ENCODE data around the gene KLRG1.

The KLRG1 gene

DNA sequence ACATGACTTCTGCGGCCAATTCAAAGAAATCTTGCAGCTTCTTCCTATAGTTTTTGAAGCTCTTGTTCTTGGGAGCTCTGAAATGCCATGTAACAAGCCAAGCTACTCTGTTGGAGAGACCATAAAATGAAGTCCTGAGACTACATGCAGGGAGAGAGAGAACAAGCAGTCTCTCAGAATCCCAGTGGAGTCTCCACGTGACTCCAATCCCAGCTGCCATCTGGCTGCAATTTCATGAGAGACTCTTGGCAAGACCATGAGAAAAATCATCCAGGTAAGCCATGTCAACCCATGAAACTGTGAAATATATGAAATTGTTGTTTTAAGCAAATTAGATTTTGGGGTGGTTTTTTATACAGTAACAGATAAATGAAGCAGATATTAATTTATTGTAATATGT, 54.4 kb downstream of the KLRG1 start:
- no peak for DNase-seq

GRCh38 chr12:9047105-9047504, 57.8 kb downstream of the KLRG1 start:
- DNase-seq: no peak

DNA sequence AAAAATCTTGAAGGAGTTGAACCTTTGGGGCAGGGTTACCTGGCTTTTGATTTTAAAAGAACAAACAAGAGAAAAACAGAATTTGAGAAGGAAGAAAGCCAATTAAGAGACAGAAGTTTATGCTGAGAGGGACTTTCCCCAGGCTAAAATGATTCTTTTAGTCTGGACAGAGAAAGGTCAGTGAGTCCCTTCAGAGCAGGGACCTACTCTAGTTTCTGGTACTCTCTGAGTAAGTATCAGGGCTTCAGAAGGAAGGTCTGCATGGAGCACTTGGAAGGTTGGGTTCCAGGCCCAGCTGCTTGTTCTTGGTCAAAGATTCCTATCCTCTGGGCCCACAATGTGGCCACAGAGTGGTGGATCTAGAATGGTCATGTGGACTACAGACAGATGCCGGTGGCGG, 59.6 kb downstream of the KLRG1 start:
- DNase-seq: no peak

DNA sequence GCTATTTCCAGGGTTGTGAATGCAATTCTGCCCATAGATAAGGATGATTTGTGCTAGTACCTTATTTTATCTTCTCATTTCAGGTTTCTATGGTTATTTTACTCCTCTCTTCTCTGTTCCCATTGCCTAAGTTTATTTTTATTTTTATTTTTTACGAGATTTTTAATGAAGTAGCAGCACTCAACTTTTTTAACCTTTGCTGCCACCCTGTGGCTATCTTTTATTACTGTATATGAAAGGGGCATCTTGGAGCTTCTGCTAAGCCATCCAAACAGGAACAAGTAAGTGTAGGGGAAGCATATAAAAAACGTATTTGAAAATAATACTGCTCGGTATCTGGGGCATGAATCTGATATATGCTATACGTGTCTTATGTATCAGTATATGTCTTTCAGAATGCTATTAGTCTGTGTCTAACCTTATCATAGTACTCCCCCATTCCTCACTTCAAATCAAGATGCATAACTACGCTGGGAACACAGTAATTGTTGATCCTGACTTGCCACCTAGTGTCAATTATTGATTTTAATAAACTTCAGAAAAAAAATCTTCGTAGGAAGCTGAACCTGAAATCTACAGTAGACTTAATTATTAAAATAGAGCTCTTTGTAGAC, 60.3 kb downstream of the KLRG1 start:
- DNase-seq: peak in 1 of 2 donors; percentile 68

DNA sequence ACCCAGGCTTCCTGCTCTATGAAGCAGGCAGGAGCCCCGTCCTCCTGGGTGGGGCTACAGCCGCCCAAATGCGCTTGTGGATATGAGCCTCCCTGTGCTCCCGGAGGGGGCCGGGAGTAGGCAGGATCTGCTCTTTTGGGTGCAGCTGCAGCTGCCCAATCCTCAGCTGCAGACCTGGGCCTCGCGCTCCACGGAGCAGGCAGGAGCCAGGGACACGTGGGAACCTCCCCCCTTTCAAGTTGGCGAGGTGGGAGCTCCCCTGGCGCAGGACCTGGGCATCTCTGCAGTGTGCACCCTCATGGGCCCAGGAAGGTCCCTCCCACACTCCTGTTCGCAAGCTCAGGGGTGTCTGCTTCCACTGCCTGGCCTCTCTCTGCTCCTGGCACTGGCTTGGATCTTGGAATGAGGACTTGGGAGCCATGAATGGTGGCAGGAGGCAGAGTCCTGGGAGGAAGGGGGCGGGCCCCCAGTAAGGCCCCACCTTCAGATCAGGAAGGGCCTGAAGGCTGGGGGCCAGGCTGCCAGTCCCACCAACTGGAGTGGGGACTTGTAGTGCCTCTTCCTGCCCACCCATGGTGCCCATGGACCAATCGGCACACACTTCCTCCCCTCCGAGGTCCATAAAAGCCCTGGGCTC, 61.3 kb downstream of the KLRG1 start:
- no peak for DNase-seq

DNA sequence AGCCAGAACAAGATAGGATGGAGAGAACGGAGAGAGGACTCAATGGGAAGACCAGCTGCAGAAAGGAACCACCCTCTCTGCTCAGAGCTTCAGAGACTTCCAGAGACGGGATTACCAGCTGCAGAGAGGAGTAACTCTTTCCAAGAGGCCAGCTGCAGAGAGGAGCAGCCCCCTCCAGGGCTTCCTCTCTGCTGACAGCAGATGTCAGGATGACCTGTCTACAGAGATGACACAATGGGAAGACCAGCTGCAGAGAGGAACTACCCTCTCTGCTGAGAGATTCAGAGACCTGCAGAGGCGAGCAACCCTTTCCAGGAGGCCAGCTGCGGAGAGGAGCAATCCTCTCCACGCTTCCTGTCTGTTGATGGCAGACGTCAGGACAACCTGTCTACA, 61.8 kb downstream of the KLRG1 start:
- DNase-seq: peak in 1 of 2 donors; percentile 54

- DNase-seq: no peak
Observed at GRCh38 chr12:9052610-9053009, 63.3 kb downstream of the KLRG1 start.

Measured in bone marrow (tissue), 2 donors.